ENCODE results near the gene LRRN4CL.
"Not testable (repeated sequence)": the region's sequence is repeated elsewhere in the genome, so short reads cannot be mapped to it uniquely, and the experiment has no call there.

- not testable (repeated sequence) for TF ChIP-seq POLR2AphosphoS5, POLR2A (IDR thresholded peaks at IDR 0.05)
- TF ChIP-seq, protein P1, sequence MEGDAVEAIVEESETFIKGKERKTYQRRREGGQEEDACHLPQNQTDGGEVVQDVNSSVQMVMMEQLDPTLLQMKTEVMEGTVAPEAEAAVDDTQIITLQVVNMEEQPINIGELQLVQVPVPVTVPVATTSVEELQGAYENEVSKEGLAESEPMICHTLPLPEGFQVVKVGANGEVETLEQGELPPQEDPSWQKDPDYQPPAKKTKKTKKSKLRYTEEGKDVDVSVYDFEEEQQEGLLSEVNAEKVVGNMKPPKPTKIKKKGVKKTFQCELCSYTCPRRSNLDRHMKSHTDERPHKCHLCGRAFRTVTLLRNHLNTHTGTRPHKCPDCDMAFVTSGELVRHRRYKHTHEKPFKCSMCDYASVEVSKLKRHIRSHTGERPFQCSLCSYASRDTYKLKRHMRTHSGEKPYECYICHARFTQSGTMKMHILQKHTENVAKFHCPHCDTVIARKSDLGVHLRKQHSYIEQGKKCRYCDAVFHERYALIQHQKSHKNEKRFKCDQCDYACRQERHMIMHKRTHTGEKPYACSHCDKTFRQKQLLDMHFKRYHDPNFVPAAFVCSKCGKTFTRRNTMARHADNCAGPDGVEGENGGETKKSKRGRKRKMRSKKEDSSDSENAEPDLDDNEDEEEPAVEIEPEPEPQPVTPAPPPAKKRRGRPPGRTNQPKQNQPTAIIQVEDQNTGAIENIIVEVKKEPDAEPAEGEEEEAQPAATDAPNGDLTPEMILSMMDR (IDR thresholded peaks at IDR 0.05): not testable (repeated sequence)
Measured at GRCh38 chr11:62675415-62675814, 13.9 kb downstream of the LRRN4CL start.
